ENCODE results near the gene SYNJ2.
A peak's percentile ranks its signal among the peaks of the same experiment; 100 is the strongest.
"Not testable (repeated sequence)": the region's sequence is repeated elsewhere in the genome, so short reads cannot be mapped to it uniquely, and the experiment has no call there.

The SYNJ2 gene

GRCh38 chr6:157955675-157956074 is 26.0 kb upstream of the SYNJ2 start:
- DNase-seq, result no peak

GRCh38 chr6:157956171-157956730 is 25.4 kb upstream of the SYNJ2 start:
- no peak for DNase-seq

- DNase-seq, result no peak
These were observed 22.0 kb upstream of the SYNJ2 start for GRCh38 chr6:157959451-157960227.

GRCh38 chr6:157961153-157961831 is 20.4 kb upstream of the SYNJ2 start:
- no peak for DNase-seq

DNA sequence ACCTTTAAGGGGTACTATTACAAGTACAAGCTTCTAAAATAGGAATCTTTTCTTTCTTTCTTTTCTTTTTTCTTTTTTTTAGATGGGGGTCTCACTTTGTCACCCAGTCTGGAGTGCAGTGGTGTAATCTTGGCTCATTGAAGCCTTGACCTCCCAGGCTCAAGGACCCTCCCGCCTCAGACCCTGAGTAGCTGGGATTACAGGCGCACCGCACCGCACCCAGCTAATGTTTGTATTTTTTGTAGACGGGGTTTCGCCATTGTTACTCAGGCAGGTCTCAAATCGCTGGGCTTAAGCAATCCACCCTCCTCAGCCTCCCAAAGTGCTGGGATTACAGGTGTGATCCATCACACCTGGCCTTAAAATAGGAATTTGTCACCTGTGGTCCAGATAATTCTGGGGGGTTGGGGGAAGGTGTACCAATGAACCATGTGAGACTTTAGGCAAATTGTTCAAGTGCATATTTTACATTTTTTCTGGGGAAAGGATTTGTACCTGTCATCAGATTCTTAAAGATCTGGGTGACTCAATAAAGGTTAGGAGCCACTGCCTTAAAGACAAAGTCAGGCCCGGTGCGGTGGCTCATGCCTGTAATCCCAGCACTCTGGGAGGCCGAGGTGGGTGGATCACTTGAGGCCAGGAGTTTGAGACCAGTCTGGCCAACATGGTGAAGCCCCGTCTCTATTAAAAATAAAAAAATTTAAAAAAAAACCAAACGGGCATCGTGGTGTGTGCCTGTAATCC is 19.7 kb upstream of the SYNJ2 start:
- no peak for DNase-seq

DNA sequence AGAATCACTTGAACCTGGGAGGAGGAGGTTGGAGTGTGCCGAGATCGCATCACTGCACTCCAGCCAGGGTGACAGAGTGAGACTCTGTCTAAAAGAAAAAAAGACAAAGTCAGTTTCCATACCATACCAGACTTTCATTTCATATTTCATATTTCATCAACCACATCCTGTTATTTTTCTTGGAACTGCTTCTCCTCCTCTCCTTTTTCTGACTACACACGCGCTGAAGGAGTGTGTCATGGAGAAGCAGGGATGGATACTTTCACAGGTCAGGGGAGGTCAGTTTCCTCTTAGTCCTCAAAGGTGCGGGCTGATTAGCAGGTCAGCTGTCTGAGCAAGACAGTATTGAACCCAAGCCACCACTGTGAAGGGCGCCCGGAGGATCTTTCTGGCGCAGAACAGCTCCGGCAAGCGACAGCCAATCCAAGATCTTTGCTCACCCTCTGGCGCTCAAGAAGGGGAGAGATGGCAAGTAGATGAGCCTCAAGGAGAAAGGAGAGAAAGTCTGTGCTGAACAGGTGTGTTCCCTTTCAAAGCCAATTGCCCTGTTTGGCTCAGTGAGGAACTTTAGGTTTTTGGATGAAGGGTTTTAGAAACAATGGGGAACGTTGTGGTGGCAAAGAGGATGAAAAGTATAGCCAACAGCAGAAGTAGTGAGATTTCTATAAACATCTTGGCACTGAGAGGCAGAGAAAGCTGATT is 18.9 kb upstream of the SYNJ2 start:
- no peak for DNase-seq

DNA sequence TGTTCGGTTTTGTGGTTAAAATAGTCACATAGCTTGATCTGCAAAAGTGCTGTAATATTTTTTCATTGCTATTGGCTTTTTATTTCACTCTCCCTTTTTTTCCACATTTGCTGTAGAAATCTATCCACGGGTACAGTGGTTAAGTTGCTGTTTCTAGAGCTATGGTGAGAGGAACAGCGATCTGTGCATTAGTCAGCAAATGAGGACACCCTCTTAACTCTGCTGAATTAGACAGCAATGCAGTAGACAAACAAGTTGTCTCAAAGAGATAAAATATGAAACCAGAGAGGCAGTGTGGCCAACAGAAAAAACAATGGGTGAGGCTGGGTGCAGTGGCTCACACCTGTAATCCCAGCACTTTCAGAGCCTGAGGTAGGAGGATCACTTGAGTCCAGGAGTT is 17.6 kb upstream of the SYNJ2 start:
- no peak for DNase-seq

GRCh38 chr6:157965387-157965786 is 16.3 kb upstream of the SYNJ2 start:
- DNase-seq, result no peak

DNA sequence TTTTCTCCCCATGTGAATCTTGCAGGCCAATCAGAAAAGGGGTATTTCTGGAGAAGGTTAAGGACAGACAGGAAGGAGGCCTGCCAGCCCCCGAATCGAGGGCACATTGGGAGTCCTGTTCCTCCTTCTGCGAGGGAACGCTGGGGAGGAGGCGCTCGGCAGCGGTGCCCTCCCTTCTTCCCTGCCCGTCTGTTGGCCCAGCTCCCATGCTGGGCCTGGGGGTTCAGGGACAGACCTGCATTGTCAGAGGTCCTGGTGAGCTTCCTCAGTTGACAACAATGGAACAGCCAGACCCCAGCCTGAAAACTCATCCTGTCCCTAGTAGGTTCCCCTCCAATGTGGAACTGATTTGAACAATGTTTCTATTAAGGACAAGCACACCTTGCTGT is 15.1 kb upstream of the SYNJ2 start:
- no peak for DNase-seq

DNA sequence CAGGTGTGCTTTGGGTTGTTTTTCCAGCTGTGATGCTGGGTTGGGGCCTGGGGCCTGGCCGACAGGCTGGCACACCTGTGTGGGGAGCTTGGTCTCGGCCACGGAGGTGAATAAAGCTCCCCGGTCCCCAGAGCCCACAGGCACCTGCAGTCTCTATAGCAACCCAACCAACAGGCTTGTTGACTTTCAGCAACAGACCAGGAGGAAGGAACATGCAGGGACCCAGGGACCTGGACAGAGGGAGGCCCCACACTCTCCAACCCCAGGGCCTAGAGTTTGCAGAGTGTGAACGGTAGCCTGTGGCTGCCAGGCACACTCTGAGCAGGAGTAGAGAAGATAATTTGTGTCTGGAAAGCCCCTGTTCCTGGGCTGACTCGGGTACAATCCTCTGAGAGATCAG is 14.6 kb upstream of the SYNJ2 start:
- no peak for DNase-seq

DNA sequence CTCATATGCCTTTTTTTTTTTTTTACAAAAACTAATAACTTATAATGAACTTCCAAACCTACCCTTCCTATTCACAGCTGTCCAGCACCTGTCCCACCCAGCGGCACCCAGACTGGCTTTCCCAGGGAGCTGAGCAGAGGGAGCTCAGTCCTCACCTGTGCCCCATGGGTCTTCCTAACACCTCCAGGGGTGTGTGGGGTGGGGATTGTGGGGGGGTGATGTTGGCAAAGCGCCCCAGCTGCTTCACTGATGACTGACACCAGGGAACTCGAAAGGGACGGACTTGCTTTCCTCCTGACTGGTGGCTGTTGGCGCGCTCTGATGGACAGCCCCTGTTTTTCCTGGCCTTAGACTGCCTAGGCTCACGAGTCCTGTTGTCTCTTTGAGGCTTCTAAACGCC is 14.2 kb upstream of the SYNJ2 start:
- DNase-seq, result no peak

DNA sequence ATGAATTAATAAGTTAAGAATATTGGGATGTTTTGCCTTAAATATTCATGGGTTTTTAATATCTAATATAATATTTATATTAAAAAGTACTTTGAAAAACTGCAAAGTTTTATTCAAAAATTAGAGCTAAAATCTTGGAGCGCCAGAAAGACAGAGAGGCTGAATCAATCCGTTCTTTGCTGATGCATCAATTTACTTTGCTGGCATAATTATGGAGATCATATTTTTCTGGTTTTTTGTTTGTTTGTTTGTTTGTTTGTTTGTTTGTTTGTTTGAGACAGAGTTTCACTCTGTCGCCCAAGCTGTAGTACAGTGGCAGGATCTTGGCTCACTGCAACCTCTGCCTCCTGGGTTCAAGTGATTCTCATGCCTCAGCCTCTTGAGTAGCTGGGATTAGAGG is 9.5 kb upstream of the SYNJ2 start:
- not testable (repeated sequence) for DNase-seq

DNA sequence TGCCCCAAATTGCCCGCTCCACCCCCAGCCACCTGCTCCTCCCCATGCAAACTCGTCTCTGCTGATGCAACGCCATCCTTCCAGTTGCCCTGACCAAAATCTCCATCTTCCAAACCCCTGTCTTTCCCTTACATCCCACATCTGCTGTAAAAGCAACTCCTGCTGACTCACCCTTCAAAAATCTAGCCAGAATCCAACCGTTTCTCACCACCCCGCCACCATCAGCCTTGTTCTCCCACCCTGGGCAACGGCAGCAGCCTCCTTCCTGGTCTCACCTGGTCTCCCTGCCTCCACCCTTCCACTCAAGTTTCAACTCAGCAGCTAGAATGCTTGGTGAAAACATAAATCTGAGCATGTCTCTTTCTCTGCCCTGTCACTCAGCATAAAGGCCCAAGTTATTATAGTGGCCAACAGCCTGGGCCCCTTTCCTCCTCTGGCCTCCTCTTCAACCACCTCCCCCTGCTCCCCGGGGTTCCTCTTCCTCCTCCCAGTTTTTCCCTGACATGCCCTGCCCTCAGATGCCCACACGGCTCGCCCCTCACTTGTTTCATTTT is 7.2 kb upstream of the SYNJ2 start:
- DNase-seq, result no peak

DNA sequence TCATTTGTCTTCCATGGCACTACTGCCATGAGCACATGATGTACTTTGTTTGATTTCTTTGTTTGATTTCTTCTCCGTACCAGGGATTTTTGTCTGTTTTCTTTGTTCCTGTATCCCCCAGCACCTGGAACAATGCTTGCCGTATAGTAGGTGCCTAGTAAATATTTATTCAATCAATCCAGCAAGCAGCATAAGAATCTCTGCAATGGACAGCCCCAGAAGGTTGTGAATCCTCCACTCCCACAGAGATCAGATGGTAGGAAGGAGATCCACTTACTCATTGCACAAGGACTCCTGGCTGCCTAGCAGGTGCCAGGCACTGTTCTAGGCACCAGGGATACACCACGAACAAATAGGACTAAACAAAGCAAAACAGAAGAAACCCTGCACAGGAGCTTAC is 6.7 kb upstream of the SYNJ2 start:
- DNase-seq, result no peak

- DNase-seq, result no peak
These were observed 6.2 kb upstream of the SYNJ2 start for GRCh38 chr6:157975456-157975855.

GRCh38 chr6:157976345-157977175 is 5.1 kb upstream of the SYNJ2 start:
- no peak for DNase-seq

DNA sequence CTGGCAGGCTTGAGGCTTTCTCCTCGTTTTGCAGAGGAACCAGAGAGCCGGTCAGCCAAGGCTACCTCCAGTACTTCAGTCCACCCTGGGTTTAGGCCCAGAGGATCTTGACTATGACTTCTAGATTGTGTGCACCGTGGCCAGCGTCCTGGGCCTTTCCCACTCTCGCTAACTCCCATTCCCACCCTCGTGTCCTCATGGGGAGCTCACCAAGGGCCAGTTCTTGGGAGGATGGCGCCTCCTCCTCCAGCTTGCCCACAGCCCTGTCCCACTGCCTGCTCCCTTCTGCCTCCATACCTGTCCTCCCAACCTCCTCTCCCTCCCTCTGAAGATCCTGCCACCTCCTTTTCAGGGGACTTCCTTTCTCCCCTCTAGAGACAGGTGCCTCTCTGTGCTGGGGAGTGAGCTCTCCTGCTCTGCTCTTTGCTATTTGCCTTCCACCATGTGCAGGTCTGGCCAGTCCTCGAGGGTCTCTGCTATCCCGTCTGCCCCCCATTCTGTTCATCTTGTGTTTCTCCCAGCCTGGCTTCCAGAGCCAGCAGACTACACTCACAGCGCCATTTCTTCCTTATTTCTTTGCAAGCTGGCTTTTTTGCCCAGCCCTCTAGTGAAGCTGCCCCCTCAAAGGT is 4.4 kb upstream of the SYNJ2 start:
- DNase-seq, result no peak

GRCh38 chr6:157978021-157978783 is 3.5 kb upstream of the SYNJ2 start:
- no peak for DNase-seq

- no peak for DNase-seq
These were observed 1.2 kb upstream of the SYNJ2 start for GRCh38 chr6:157980288-157981131.

DNA sequence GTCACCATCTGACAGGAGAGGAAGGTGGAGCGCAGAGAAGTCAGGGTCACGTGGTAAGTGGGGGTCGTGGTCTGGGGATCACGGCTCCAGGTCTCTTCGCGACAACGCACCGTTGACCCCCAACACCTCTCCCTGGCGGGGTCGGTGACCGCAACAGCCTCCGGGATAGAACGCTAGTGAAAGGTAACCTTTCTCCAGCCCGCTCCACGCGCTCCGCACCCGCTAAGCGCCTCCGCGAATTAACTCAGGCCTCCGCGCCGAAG is 600 bp upstream of the SYNJ2 start:
- DNase-seq, result peak; percentile 73
